ENCODE results near the gene ERMARD. TPM values are rescaled to one million over a fixed set of nuclear protein-coding genes. Genes with fewer than 3 reads are reported as not detected.
A peak's percentile ranks its signal among the peaks of the same experiment; 100 is the strongest.

ERMARD gene
- total RNA-seq, 1 experiment from 2014 or later, result 22.0 TPM

GRCh38 chr6:169788809-169789145 is 37.4 kb downstream of the ERMARD start:
- Mint-ChIP-seq H3K4me3 (ENCODE audit: low read depth, unreplicated experiment) (no peak overlapping the region), H3K4me1 (ENCODE audit: low read depth, unreplicated experiment) (no peaks in the 10 kb centered on the region), H3K9me3 (ENCODE audit: low read depth, unreplicated experiment) (no peaks in the 10 kb centered on the region), H3K27ac (ENCODE audit: unreplicated experiment) (no peak overlapping the region), H3K27me3 (ENCODE audit: unreplicated experiment) (peaks cover 30% of the 10 kb centered on the region), H3K36me3 (ENCODE audit: insufficient read depth, unreplicated experiment) (peaks cover 5% of the 10 kb centered on the region)
- no TSS peak for BruUV-seq (replicated peaks)
- no peak for TF ChIP-seq CTCF (IDR thresholded peaks at IDR 0.05; ENCODE audit: unreplicated experiment)
- intact Hi-C loops (cut with micrococcal nuclease; ENCODE audit: unreplicated experiment), result no loop called here
- CTCF ChIA-PET, result interaction anchor here (0.6 kb wide), 1 partner anchor 64 kb away, joined by 4 read pairs; no protein-coding TSS in a partner anchor
- DNase-seq, result no peak

- Mint-ChIP-seq H3K36me3 (ENCODE audit: insufficient read depth, unreplicated experiment) (peaks cover 5% of the 10 kb centered on the region), H3K9me3 (ENCODE audit: low read depth, unreplicated experiment) (no peaks in the 10 kb centered on the region), H3K4me1 (ENCODE audit: low read depth, unreplicated experiment) (no peaks in the 10 kb centered on the region), H3K4me3 (ENCODE audit: low read depth, unreplicated experiment) (peak overlapping the region; percentile 67), H3K27ac (ENCODE audit: unreplicated experiment) (no peak overlapping the region), H3K27me3 (ENCODE audit: unreplicated experiment) (peaks cover 36% of the 10 kb centered on the region)
- no peak for DNase-seq
- CTCF ChIA-PET, result interaction anchor here (1.4 to 1.5 kb wide), 3 partner anchors 11 to 728 kb away, joined by 4 to 7 read pairs (median 5); no protein-coding TSS in a partner anchor
- TF ChIP-seq CTCF (IDR thresholded peaks at IDR 0.05; ENCODE audit: unreplicated experiment), result no peak
- BruUV-seq (replicated peaks), result no TSS peak
- intact Hi-C loops (cut with micrococcal nuclease; ENCODE audit: unreplicated experiment), result no loop called here
Measured at GRCh38 chr6:169789146-169789943, 37.9 kb downstream of the ERMARD start.

GRCh38 chr6:169789944-169790927 is 38.8 kb downstream of the ERMARD start:
- H3K27me3 Mint-ChIP-seq (ENCODE audit: unreplicated experiment), result peaks cover 45% of the 10 kb centered on the region
- H3K27ac Mint-ChIP-seq (ENCODE audit: unreplicated experiment), result no peak overlapping the region
- no TSS peak for BruUV-seq (replicated peaks)
- no peaks in the 10 kb centered on the region for H3K4me1 Mint-ChIP-seq (ENCODE audit: low read depth, unreplicated experiment)
- intact Hi-C loops (cut with micrococcal nuclease; ENCODE audit: unreplicated experiment), result loop anchor here (1.0 kb wide), 1 partner anchor 727 kb away; no protein-coding TSS in a partner anchor
- TF ChIP-seq CTCF (IDR thresholded peaks at IDR 0.05; ENCODE audit: unreplicated experiment), result peak; percentile 96
- H3K9me3 Mint-ChIP-seq (ENCODE audit: low read depth, unreplicated experiment), result no peaks in the 10 kb centered on the region
- CTCF ChIA-PET, result interaction anchor here (0.6 to 1.5 kb wide), 4 partner anchors 10 to 727 kb away, joined by 3 to 7 read pairs (median 4); no protein-coding TSS in a partner anchor
- H3K36me3 Mint-ChIP-seq (ENCODE audit: insufficient read depth, unreplicated experiment), result peaks cover 5% of the 10 kb centered on the region
- peak; percentile 82 for DNase-seq
- peak overlapping the region; percentile 67 for H3K4me3 Mint-ChIP-seq (ENCODE audit: low read depth, unreplicated experiment)

- Mint-ChIP-seq H3K4me1 (ENCODE audit: low read depth, unreplicated experiment) (no peaks in the 10 kb centered on the region), H3K36me3 (ENCODE audit: insufficient read depth, unreplicated experiment) (peaks cover 5% of the 10 kb centered on the region), H3K27ac (ENCODE audit: unreplicated experiment) (no peak overlapping the region), H3K27me3 (ENCODE audit: unreplicated experiment) (peaks cover 60% of the 10 kb centered on the region), H3K9me3 (ENCODE audit: low read depth, unreplicated experiment) (no peaks in the 10 kb centered on the region), H3K4me3 (ENCODE audit: low read depth, unreplicated experiment) (peak overlapping the region; percentile 67)
- DNase-seq, result no peak
- CTCF ChIA-PET, result no interaction called here
- intact Hi-C loops (cut with micrococcal nuclease; ENCODE audit: unreplicated experiment), result no loop called here
- no peak for TF ChIP-seq CTCF (IDR thresholded peaks at IDR 0.05; ENCODE audit: unreplicated experiment)
- BruUV-seq (replicated peaks), result no TSS peak
Measured at GRCh38 chr6:169791721-169792131, 40.3 kb downstream of the ERMARD start.
